CD4-positive, alpha-beta T cell treated with Interleukin-6 at 100 ng/mL for 8 hours (primary cell): ENCODE results near the gene ECHS1.
A peak's percentile ranks its signal among the peaks of the same experiment; 100 is the strongest.
"Not testable (repeated sequence)": the region's sequence is repeated elsewhere in the genome, so short reads cannot be mapped to it uniquely, and the experiment has no call there.

Source experiments
- DNase-seq: peaks from one replicate; pipeline ENCODE4 v3.0.0-alpha.2; 2020; ENCODE audit warnings: mixed read lengths, low spot score

Gene ECHS1

GRCh38 chr10:133324857-133325260 lies 48.3 kb downstream of the ECHS1 start:
- no peak for DNase-seq

DNA sequence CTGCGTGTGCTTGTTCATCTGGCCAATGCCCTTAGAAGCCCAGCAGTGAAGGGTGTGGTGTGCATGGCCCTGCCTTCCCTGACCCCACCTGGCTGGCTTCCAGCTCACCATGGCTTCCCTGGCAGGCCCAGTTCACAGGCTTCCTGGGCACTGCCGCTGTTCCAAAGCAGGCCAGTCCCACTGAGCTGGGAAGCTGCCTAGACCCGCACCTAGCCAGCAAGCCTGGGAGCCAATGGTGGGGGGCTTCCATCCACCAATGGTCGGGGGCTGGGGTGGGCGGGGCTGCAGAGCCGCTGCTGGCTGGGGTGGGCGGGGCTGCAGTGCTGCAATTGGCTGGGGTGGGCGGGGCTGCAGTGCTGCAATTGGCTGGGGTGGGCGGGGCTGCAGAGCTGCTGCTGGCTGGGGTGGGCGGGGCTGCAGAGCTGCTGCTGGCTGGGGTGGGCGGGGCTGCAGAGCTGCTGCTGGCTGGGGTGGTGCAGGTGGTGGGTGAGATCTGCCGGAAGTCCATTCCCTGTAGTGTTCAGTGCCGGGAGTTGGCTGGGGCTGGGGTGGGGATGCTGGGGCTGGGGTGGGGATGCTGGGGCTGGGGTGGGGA lies 48.9 kb downstream of the ECHS1 start:
- DNase-seq, result peak; percentile 33

DNA sequence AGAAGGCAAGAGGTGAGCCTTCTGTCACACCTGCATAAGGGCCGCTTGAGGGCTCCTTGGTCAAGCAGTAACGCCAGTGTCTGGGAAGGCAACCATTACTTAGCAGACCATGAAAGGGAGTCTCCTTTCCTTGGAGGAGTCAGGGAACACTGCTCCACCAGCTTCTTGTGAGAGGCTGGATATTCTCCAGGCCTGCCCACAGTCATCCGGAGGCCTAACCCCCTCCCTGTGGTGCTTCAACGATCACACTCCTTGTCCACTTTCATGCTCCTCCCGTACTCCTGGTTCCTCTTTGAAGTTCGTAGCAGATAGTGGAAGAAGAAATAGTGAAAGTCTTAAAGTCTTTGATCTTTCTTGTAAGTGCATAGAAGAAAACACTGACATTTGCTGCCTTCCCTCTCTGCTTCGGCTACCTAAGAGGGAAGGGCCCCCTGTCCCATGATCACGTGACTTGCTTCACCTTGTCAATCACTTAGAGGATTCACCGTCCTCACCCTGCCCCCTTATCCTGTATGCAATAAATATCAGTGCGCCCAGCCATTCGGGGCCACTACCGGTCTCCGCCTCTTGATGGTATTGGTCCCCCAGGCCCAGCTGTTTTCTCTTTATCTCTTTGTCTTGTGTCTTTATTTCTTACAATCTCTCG lies 51.0 kb downstream of the ECHS1 start:
- not testable (repeated sequence) for DNase-seq

DNA sequence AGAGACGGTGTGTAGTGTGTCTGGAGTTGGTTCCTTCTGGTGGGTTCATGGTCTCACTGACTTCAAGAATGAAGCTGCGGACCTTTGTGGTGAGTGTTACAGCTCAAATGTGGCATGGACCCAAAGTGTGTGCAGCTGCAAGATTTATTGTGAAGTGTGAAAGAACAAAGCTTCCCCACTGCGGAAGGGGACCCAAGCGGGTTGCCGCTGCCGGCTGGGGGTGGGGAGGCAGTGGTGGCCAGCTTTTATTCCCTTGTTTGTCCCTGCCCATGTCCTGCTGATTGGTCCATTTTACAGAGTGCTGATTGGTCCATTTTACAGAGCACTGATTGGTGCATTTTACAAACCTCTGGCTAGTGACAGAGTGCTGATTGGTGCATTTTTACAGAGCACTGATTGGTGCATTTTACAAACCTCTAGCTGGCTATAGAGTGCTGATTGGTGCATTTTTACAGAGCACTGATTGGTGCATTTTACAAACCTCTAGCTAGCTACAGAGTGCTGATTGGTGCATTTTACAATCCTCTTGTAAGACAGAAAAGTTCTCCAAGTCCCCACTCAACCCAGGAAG lies 52.2 kb downstream of the ECHS1 start:
- DNase-seq, result not testable (repeated sequence)

GRCh38 chr10:133318494-133319127 lies 54.5 kb downstream of the ECHS1 start:
- DNase-seq, result peak; percentile 66

DNA sequence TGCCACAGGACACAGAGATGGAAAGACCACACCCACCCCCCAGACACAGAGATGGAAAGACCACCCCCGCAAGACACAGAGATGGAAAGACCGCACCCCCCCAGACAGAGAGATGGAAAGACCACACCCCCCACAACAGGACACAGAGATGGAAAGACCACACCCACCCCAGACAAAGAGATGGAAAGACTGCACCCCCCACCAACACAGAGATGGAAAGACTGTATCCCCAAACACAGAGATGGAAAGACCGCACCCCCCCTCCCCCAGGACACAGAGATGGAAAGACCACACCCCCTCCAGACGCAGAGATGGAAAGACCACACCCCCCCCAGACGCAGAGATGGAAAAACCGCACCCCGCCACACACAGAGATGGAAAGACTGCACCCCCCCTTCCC lies 56.4 kb downstream of the ECHS1 start:
- no peak for DNase-seq

GRCh38 chr10:133316266-133316665 lies 56.9 kb downstream of the ECHS1 start:
- DNase-seq, result no peak

DNA sequence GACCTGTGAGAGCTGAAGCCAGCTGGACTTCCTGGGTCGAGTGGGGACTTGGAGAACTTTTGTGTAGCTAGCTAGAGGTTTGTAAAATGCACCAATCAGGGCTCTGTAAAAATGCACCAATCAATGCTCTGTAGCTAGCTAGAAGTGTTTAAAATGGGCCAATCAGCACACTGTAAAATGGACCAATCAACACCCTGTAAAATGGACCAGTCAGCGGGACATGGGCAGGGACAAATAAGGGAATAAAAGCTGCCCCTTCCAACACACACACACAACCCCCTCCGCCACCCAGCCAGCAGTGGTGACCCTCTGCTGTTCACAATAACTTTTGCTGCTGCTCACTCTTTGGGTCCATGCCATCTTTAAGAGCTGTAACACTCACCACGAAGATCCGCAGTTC lies 57.3 kb downstream of the ECHS1 start:
- DNase-seq, result no peak

DNA sequence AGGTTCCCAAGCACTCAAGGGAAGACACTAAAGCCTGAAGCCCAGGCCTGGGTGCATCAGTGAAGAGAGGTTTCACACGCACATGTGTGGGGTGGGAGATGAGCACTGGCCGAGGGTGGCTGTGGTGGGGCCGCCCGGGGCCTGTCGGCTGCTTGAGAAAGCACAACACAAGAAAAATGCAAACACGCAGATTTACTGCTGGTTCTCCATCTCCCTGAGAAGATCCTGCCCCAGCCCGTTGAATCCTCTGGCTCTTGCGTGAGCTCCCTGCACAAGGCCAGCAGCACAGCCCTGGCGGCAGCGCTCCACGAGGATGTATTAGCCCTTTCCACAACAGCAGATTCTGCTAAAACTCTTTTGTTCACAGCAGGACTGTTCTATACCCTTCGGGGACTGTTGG lies 58.2 kb downstream of the ECHS1 start:
- no peak for DNase-seq

- DNase-seq, result no peak
Observed at GRCh38 chr10:133313192-133313591, 60.0 kb downstream of the ECHS1 start.

DNA sequence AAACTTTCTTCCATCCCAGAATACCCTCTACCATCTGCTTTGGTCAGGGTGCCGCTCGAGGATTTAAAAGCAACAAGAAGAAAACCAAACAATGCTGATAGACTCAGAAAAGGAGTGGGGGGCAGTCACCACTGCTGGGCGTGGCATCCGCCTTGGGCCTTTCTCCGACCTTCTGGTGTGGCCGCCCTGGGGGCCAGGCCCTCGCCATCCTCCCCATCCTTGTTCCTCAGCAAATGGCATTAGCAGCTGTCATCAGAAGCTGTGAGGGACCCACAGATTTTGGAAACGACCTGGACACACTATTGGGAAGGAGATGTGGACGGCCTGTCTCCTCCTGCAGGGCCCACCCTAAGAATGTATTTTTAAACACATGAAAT lies 60.4 kb downstream of the ECHS1 start:
- no peak for DNase-seq
